BLaER1 (cell line): Measurements from ENCODE around the gene FOXK1.
"Not testable (repeated sequence)": the region's sequence is repeated elsewhere in the genome, so short reads cannot be mapped to it uniquely, and the experiment has no call there.

ENCODE experiments used
- H3K27ac ChIP-seq: shearing (Covaris generic); formaldehyde crosslinking; 2 replicates; pipeline ENCODE4 v1.8.1; 2022
- H3K27me3 ChIP-seq: shearing (Covaris generic); formaldehyde crosslinking; 2 replicates; pipeline ENCODE4 v1.8.1; 2022
- H3K36me3 ChIP-seq: shearing (Covaris generic); formaldehyde crosslinking; 2 replicates; pipeline ENCODE4 v1.8.1; 2022
- H3K4me1 ChIP-seq: shearing (Covaris generic); formaldehyde crosslinking; 2 replicates; pipeline ENCODE4 v1.8.1; 2022
- H3K4me2 ChIP-seq: shearing (Covaris generic); formaldehyde crosslinking; 2 replicates; pipeline ENCODE4 v1.8.1; 2022
- H3K4me3 ChIP-seq: shearing (Covaris generic); formaldehyde crosslinking; 2 replicates; pipeline ENCODE4 v1.8.1; 2022
- H3K9ac ChIP-seq: shearing (Covaris generic); formaldehyde crosslinking; 2 replicates; pipeline ENCODE4 v1.8.1; 2022
- H3K9me3 ChIP-seq: shearing (Covaris generic); formaldehyde crosslinking; 2 replicates; pipeline ENCODE4 v1.8.1; 2022
- H4K20me1 ChIP-seq: shearing (Covaris generic); formaldehyde crosslinking; 2 replicates; pipeline ENCODE4 v1.8.1; 2022
- Cebpa-rat ChIP-seq: shearing (Covaris generic); IDR thresholded peaks from 2 replicates; pipeline ENCODE4 v1.8.1; 2022

The FOXK1 gene

GRCh38 chr7:4683884-4684565 lies 1.9 kb downstream of the FOXK1 start:
- peak overlapping the region; percentile 95 for H3K9ac ChIP-seq
- no peak for TF ChIP-seq Cebpa-rat
- H3K4me3 ChIP-seq, result peak overlapping the region; percentile 89
- peaks cover 61% of the 10 kb centered on the region for H4K20me1 ChIP-seq
- H3K27me3 ChIP-seq, result no peaks in the 10 kb centered on the region
- no peaks in the 10 kb centered on the region for H3K9me3 ChIP-seq
- H3K4me2 ChIP-seq, result peak overlapping the region; percentile 99
- H3K27ac ChIP-seq, result peak overlapping the region; percentile 94
- H3K4me1 ChIP-seq, result peaks cover 54% of the 10 kb centered on the region
- peaks cover 19% of the 10 kb centered on the region for H3K36me3 ChIP-seq

- peaks cover 19% of the 10 kb centered on the region for H3K36me3 ChIP-seq
- peak overlapping the region; percentile 95 for H3K9ac ChIP-seq
- H4K20me1 ChIP-seq, result peaks cover 69% of the 10 kb centered on the region
- no peak for TF ChIP-seq Cebpa-rat
- H3K4me1 ChIP-seq, result peaks cover 62% of the 10 kb centered on the region
- no peaks in the 10 kb centered on the region for H3K9me3 ChIP-seq
- peak overlapping the region; percentile 89 for H3K4me3 ChIP-seq
- peak overlapping the region; percentile 99 for H3K4me2 ChIP-seq
- H3K27ac ChIP-seq, result peak overlapping the region; percentile 94; the same call in 1 of the 2 replicates
- no peaks in the 10 kb centered on the region for H3K27me3 ChIP-seq
These were observed 2.8 kb downstream of the FOXK1 start for GRCh38 chr7:4684846-4685245.

GRCh38 chr7:4685676-4686075 lies 3.6 kb downstream of the FOXK1 start:
- not testable (repeated sequence) for H3K9ac ChIP-seq, H3K27ac ChIP-seq, H3K4me3 ChIP-seq, H3K27me3 ChIP-seq, H3K9me3 ChIP-seq
- peaks cover 70% of the 10 kb centered on the region for H3K4me1 ChIP-seq
- peaks cover 19% of the 10 kb centered on the region for H3K36me3 ChIP-seq
- H3K4me2 ChIP-seq, result peak overlapping the region; percentile 99
- H4K20me1 ChIP-seq, result peaks cover 77% of the 10 kb centered on the region

- H3K27ac ChIP-seq, result 0 out of 2 replicates have a peak overlapping the region, but pooled peaks have one; percentile 45
- peak overlapping the region; percentile 93 for H3K4me2 ChIP-seq
- peaks cover 19% of the 10 kb centered on the region for H3K36me3 ChIP-seq
- peaks cover 89% of the 10 kb centered on the region for H3K4me1 ChIP-seq
- no peak overlapping the region for H3K4me3 ChIP-seq
- no peaks in the 10 kb centered on the region for H3K9me3 ChIP-seq
- H3K27me3 ChIP-seq, result no peaks in the 10 kb centered on the region
- 0 out of 2 replicates have a peak overlapping the region, but pooled peaks have one; percentile 2 for H3K9ac ChIP-seq
- no peak for TF ChIP-seq Cebpa-rat
- H4K20me1 ChIP-seq, result peaks cover 100% of the 10 kb centered on the region
These were observed 5.9 kb downstream of the FOXK1 start for GRCh38 chr7:4687956-4688355.

GRCh38 chr7:4689151-4689550 lies 7.1 kb downstream of the FOXK1 start:
- H3K9ac ChIP-seq, result peak overlapping the region; percentile 35
- peak overlapping the region; percentile 93 for H3K4me2 ChIP-seq
- H3K9me3 ChIP-seq, result no peaks in the 10 kb centered on the region
- H3K4me1 ChIP-seq, result peaks cover 100% of the 10 kb centered on the region
- H3K27me3 ChIP-seq, result no peaks in the 10 kb centered on the region
- peaks cover 100% of the 10 kb centered on the region for H4K20me1 ChIP-seq
- H3K36me3 ChIP-seq, result peaks cover 19% of the 10 kb centered on the region
- TF ChIP-seq Cebpa-rat, result no peak
- H3K27ac ChIP-seq, result peak overlapping the region; percentile 45; the same call in 1 of the 2 replicates
- H3K4me3 ChIP-seq, result no peak overlapping the region

- Histone ChIP-seq H3K9me3 (no peaks in the 10 kb centered on the region), H3K4me1 (peaks cover 100% of the 10 kb centered on the region), H4K20me1 (peaks cover 100% of the 10 kb centered on the region), H3K27me3 (no peaks in the 10 kb centered on the region), H3K36me3 (peaks cover 23% of the 10 kb centered on the region), H3K4me3 (no peak overlapping the region), H3K4me2 (peak overlapping the region; percentile 93), H3K27ac (peak overlapping the region; percentile 63), H3K9ac (peak overlapping the region; percentile 35)
- no peak for TF ChIP-seq Cebpa-rat
These were observed 7.6 kb downstream of the FOXK1 start for GRCh38 chr7:4689668-4690067.

GRCh38 chr7:4690953-4691856 lies 9.1 kb downstream of the FOXK1 start:
- Histone ChIP-seq H3K4me1 (peaks cover 94% of the 10 kb centered on the region), H3K36me3 (peaks cover 23% of the 10 kb centered on the region), H3K4me2 (peak overlapping the region; percentile 93), H3K27me3 (no peaks in the 10 kb centered on the region), H3K9ac (peak overlapping the region; percentile 35; the same call in 1 of the 2 replicates), H3K27ac (0 out of 2 replicates have a peak overlapping the region, but pooled peaks have one; percentile 10), H3K9me3 (no peaks in the 10 kb centered on the region), H3K4me3 (no peak overlapping the region), H4K20me1 (peaks cover 100% of the 10 kb centered on the region)
- TF ChIP-seq Cebpa-rat, result no peak

- Histone ChIP-seq H4K20me1 (peaks cover 100% of the 10 kb centered on the region), H3K9ac (no peak overlapping the region), H3K27me3 (no peaks in the 10 kb centered on the region), H3K9me3 (no peaks in the 10 kb centered on the region), H3K4me2 (peak overlapping the region; percentile 93), H3K4me1 (peaks cover 94% of the 10 kb centered on the region), H3K36me3 (peaks cover 27% of the 10 kb centered on the region), H3K27ac (0 out of 2 replicates have a peak overlapping the region, but pooled peaks have one; percentile 71), H3K4me3 (no peak overlapping the region)
- no peak for TF ChIP-seq Cebpa-rat
These were observed 10.0 kb downstream of the FOXK1 start for GRCh38 chr7:4692055-4692454.

GRCh38 chr7:4692622-4693021 lies 10.5 kb downstream of the FOXK1 start:
- not testable (repeated sequence) for H3K27me3 ChIP-seq, H3K9me3 ChIP-seq, H3K9ac ChIP-seq, H3K4me3 ChIP-seq
- Histone ChIP-seq H4K20me1 (peaks cover 100% of the 10 kb centered on the region), H3K27ac (peak overlapping the region; percentile 71; the same call in 1 of the 2 replicates), H3K4me2 (peak overlapping the region; percentile 93), H3K4me1 (peaks cover 93% of the 10 kb centered on the region), H3K36me3 (peaks cover 31% of the 10 kb centered on the region)

- peak overlapping the region; percentile 93 for H3K4me2 ChIP-seq
- peak overlapping the region; percentile 30; the same call in 1 of the 2 replicates for H3K9ac ChIP-seq
- no peak for TF ChIP-seq Cebpa-rat
- H3K27me3 ChIP-seq, result no peaks in the 10 kb centered on the region
- peaks cover 100% of the 10 kb centered on the region for H4K20me1 ChIP-seq
- peak overlapping the region; percentile 37; the same call in 1 of the 2 replicates for H3K4me3 ChIP-seq
- peaks cover 31% of the 10 kb centered on the region for H3K36me3 ChIP-seq
- peak overlapping the region; percentile 71 for H3K27ac ChIP-seq
- H3K4me1 ChIP-seq, result peaks cover 87% of the 10 kb centered on the region
- no peaks in the 10 kb centered on the region for H3K9me3 ChIP-seq
These were observed 11.1 kb downstream of the FOXK1 start for GRCh38 chr7:4693152-4693551.
